Lower leg skin (tissue), 3 donors: ENCODE data around the gene SCUBE1.

Source experiments
- CTCF ChIP-seq, 3 donors: fragments of 450-650 bp; IDR thresholded peaks; one replicate each; pipeline ENCODE4 v1.5.1; 2016; ENCODE audit warnings: antibody characterized with exemption in 3 of 3, mild to moderate bottlenecking in 3 of 3, moderate library complexity in 2 of 3
- POLR2A ChIP-seq, 2 donors: fragments of 450-650 bp; IDR thresholded peaks; one replicate each; pipeline ENCODE4 v1.6.1; 2016 to 2017; ENCODE audit warnings: antibody characterized with exemption in 2 of 2, mild to moderate bottlenecking in 1 of 2, moderate library complexity in 1 of 2

- TF ChIP-seq CTCF (IDR thresholded peaks at IDR 0.05), result peak in 1 of 3 donors; percentile 73
- TF ChIP-seq POLR2A (IDR thresholded peaks at IDR 0.05), result no peak
Observed at GRCh38 chr22:43388420-43388851, 45.3 kb upstream of the SCUBE1 start.
